Right kidney (tissue), 1 donor: ENCODE data around the gene ANKRD63.
A peak's percentile ranks its signal among the peaks of the same experiment; 100 is the strongest.

Source experiments
- DNase-seq: peaks from one replicate; pipeline ENCODE4 v3.0.0-alpha.2; 2016

Gene ANKRD63

GRCh38 chr15:40257656-40258450 is 25.0 kb downstream of the ANKRD63 start:
- no peak for DNase-seq

DNA sequence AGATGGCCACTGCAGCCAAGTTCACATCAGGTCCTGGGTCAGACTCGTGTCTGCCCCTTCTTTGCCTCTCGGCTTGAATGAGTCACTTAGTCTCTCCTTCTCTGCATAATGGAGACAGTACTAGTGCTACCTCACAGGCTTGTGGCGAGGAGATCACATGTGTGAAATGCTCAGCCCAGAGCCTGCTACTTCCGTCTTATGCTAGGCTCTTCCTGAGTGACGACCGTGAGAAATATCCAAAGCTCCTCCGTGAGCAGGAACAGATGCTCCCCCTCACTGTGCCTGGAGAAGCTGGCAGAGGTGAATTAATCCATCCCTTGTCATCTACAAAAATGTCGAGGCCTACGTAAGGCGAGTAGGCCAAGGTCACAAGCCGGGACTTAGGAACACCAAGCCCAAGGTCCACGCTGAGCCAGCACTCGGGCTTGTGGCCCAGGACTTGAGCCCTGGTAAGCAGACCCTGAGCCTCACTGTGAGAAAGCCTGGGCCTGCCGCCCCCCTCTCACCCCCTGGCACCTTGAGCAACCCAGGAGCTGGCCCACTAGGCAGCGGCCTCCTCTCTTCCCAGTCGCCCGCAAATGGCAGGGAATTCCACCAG is 26.1 kb downstream of the ANKRD63 start:
- no peak for DNase-seq

DNA sequence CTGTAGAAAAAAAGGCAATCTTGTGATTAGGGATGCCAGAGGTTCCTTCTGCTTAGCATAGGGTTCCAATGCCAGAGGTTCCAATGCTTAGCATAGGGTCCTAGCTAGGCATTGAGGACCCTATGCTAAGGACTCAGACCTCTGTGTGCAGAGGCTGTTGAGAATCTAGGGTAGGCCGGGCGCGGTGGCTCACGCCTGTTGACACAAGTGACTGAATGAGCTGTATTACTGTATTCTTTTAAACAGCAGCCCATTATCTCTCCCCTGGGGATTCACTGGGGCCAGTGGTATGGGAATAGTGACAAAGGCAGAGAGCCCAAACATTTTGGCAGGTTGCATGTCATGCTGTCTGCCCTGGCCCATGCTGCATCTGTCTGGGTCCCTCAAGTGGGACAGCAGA is 27.8 kb downstream of the ANKRD63 start:
- DNase-seq: no peak

DNA sequence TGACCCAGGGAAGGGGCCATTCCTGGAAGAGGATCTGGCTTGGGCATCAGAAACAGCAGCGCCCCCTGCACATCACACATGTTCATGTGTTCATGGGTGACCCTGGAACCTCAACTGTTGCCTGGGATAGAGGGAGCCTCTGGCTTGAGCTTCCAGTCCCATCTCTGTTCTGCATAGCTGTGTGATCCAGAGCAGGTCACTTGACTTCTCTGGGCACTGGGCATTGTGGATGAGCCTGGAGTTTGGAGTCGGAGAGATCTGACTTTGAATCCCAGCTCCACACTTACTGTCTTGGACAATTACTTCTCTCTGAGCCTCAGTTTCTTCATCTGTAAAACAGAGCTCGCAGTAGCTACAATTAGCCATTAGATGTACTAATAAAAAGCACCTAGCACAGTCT is 28.4 kb downstream of the ANKRD63 start:
- no peak for DNase-seq

GRCh38 chr15:40253167-40253790 is 29.6 kb downstream of the ANKRD63 start:
- no peak for DNase-seq

DNA sequence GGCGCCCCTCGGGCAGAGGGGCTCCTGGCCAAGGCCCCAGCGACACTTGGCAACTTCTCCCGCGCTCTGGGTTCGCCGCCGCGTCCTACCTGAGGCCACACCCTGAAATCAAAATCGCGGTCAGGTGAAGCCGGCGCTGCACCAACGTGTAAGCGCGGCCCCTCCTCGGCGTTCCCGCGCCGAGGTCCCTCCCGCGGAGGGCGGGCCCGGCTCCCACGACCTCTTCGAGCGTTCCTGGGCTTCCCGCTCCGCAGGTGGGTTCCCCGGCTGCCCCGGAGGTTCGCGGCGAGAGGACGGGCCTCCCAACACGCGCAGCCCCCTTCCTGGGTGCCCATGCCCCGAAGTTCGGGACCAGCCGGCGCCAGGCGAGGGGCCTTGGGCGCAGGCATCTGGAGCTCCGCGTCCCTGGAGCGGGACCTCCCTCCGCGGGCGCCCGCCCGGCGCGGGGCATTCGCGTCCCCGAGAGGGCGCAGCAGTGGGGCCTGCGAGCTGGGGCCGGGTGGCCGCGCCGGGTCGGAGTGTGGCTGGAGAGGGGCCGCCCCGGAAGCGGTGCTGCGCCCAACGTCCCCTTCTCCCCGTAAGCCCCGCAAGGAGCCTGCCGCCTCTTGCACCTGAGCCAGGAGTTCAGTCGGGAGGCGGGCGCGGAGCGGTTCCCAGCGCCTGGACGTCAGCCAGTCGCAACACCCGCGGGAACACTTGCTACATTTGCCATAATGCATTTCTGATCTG is 30.3 kb downstream of the ANKRD63 start:
- peak; percentile 80 for DNase-seq

DNA sequence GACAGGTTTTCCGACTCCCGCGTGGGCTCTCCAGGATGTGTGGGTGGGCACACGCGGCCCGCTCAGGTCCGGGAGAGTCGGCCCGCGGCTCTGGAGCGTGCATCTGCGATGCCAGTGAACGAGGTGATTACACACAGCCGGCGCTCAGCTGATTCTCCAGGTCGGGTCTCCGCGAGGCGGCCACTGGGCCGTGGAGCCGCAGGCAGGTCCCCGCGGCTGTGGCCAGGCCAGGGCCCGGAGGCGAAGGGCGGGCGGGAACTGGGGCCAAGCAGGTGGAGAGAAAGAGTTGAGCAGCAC is 30.8 kb downstream of the ANKRD63 start:
- DNase-seq: no peak

DNA sequence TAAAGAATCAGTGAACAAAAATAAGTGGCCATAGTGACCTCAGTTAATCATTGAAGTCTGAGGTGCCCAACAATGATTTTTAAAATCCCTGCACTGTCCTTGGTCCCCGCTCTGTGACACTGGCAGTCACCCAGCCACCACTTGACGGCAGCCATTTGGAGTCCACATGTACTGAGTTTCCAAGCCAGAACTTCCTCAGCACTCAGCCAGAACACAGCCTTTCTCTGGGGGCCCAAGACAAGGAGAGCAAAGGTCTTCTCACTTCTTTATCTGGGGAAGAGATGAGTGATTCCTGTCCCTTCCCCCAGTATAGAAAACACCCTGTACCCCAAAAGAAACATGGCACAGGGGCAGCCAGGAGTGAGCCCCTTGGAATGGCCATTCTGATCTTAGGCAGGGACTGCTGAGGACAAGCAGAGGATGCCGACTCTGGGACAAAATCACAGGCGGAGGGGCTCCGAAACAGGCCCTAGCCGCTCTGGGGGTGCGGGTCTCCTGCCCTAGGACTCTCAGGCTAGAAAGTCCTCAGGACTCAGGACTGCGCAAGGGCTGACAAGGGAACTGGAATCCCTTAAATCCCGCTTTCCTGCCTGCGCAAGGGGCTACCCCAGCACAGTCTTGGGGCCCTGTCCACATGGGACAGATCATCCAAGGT is 31.3 kb downstream of the ANKRD63 start:
- no peak for DNase-seq

- DNase-seq: no peak
These were observed 31.9 kb downstream of the ANKRD63 start for GRCh38 chr15:40250771-40251483.

DNA sequence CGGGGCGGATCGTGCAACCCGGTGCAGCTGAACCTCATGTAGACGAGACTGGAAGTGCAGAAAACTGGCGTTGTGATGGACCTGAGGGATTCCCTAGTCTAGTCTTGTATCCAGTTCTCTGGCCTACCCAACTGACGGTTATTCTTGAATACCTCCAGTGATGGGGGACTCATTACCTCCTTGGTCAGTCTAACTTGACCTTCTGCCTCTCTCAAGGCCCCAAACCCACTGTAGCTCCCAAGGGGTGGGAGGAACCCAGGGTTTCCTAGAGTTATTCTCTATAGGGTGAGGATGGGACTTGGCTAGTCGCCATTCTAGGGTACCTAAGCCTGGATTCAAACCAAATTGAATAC is 32.6 kb downstream of the ANKRD63 start:
- DNase-seq: no peak

DNA sequence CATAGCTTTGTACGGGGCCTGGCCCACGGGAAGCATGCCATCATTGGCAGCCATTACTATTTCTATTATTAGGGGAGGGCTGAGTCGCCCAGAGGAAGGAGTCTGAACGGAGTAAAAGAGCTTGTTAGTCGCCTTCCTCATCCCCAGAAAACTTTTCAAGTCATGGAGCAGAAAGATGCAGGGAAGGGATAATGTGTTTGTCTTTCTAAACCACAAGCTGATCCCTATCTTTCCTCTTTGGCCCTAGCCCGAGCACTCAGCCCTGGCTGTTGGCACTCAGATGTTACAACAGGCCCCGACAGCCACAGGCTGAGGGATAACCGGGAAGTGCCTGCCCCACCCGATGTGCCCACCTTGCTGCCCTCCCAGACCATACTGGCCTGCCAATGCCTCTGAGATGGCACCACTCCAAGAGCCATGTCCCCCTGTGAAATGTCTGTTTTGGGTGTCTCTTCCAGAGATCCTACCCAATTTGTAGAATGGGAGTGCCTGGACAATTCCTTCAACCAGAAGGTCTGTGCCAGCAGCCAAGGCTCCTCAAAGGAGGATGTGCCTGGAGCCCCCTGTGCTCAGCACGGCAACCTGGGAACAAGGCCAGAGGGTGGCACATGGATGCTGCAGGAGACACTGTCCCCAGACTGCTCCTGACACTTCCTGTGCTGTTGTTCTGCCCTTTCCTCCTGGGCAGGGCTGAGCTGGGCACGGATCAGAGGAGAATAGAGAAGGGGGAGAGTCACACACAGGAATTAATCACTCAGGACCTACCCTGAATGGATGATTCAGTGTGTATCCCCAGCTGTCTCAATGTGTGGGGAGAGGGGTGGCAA is 33.2 kb downstream of the ANKRD63 start:
- no peak for DNase-seq

DNA sequence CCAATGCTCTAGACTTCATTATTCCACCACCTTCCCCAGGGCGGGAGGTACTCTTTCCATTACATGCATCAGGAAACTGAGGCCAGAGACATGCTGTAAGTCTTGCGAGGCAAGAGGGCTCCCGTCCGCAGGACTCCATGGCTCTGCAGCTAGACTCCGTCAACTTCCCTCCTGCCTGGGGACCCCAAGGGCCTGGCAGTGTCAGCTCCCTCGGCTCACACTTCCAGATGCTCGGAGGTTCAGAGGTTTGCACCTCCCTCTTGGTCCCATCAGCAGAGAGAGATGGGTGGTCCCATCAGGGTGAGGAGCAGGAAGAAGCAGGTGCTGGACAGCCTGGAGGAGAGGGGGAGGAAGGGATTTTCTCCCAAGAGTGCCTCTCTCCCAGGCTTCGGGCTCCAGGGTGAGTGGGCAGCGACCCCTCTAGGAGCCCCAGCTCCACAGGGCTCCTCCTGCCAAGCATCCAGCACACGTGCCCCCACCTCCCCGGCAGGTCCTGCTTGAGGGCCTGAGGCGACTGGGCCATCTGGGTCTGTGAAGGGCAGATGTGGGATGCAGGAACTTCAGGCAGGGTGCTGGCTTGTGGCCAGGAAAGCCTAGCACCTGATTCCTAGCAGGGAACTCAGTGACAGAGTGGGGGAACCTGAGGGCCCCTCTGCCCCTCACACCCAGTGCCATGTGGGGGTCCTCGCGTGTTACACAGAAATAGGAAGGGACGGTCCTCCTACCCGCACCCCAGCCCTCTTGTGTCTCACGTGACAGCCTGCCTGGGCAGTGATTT is 34.7 kb downstream of the ANKRD63 start:
- no peak for DNase-seq

DNA sequence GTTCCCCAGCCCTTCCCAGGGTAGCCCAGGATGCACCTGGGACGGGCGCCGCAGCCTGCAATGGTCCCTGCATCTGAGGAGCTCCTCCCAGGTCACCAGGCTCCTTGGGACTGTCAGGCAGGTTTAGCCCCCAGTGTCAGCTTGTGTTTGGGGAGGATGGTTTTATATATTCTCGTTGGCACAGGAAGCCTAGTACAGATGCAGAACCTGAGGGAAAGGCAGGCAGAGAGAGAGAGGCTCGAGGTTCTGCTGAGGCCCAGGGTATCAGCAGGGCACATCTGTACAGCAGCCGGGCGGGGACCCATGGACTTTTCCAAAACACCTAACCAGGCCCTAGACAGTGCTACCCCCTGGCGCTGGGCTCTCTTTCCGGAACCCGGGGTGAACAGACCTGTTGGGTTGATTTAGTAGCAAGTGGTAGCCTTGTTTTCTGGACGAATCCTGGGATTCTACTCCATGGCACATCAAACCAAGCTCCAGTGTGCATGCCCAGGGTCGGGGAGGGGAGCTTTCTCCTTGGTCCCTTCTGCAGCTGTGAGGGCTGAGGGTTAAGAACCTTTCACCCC is 35.4 kb downstream of the ANKRD63 start:
- DNase-seq: no peak

DNA sequence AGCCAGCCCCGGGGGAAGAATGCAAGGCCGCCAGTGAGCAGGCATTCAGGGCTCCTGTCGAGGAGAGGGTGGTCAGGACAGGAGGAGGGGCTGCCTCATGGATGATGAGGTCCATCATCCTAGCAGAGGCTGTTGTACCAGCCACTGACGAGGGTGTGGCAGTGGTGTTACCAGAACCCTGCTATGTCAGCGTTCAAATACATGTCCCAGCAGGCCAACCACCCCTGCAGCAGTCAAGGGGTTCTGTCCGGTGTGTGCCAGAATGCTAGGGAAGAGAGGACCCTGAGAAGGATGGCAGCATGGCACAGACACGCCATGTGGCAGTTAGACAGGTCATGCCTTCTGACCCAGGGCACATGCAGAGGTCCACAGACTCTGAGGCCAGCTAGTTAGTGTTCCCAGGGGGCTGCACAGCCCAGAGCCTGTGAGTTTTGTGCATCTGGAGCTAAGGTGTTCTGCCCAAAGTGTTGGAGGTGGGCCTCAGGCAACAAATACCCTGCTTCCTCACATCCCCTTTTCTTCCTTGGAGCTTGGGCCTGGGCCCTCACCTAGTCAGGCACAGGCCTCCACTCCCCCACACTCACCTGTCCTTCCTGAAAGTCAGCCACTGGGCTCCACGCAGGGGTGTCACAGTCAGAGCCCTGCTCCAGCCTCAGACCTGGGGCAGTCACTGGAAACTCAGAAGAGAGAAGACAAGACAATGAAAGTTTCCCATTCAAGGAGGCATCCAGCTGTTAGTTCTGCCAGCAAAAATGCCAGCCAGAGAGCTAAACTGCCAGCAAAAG is 36.2 kb downstream of the ANKRD63 start:
- DNase-seq: no peak

GRCh38 chr15:40245666-40246450 is 37.0 kb downstream of the ANKRD63 start:
- DNase-seq: no peak

- peak; percentile 35 for DNase-seq
These were observed 37.8 kb downstream of the ANKRD63 start for GRCh38 chr15:40244961-40245523.

DNA sequence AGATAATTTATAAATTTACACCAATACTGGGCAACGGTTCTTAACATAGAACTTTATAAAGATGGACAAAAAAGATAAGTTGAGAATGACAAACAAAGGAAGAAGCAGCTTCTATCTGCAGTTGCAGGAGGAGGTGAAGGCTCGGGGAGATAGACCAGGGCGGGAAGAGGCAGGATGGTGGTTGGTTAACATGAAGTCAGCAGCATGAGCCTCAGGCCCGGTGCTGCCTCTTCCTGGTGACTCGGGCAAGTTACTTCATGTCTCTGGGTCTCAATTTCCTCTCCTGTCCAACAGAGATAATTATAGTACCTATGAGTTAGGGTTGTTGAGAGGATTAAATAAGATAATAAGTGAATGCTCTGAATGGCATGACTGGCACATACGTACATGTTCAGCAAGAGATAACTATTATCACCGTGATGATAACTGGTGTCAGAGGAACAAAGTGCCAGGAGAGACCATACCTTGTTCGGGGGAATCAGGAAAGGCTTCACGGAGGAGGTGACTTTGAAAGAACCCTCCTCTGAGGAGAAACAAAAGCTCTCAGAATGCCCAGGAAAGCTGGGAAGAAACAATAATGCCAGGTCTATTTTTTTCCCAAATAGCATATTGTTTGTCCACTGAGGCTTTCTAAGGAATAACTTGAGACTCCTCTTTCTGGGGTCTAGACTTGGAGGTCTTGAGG is 39.6 kb downstream of the ANKRD63 start:
- DNase-seq: no peak
